Gastroesophageal sphincter (tissue), 3 donors: Measurements from ENCODE around the gene TMEM61.

Source experiments
- POLR2AphosphoS5 ChIP-seq: sonication (generic); formaldehyde crosslinking; IDR thresholded peaks from one replicate; pipeline ENCODE4 v1.6.1; 2017; ENCODE audit warnings: antibody characterized with exemption
- TF ChIP-seq, protein P1 (sequence below), 4 experiments: fragments of 200-600 bp in 2 of 4; fragments of 450-650 bp in 2 of 4; sonication (generic) in 1 of 4; IDR thresholded peaks; one replicate each; pipeline ENCODE4 v1.5.1; 2017 to 2019; ENCODE audit warnings: antibody characterized with exemption in 4 of 4, mild to moderate bottlenecking in 2 of 4, moderate library complexity in 2 of 4

DNA sequence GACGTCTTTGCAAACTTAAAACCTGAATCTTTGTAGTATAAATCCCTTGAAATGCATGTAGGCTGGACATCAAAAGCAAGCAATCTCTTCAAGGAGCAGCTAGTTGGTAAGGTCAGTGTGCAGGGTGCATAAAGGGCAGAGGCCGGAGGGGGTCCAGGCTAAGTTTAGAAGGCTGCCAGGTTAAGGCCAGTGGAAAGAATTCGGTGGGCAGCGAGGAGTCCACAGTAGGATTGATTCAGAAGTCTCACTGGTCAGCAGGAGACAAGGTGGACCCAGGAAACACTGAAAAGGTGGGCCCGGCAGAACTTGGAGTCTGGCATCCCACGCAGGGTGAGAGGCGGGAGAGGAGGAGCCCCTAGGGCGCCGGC lies 58.5 kb downstream of the TMEM61 start:
- TF ChIP-seq POLR2AphosphoS5: no peak
- TF ChIP-seq, protein P1, sequence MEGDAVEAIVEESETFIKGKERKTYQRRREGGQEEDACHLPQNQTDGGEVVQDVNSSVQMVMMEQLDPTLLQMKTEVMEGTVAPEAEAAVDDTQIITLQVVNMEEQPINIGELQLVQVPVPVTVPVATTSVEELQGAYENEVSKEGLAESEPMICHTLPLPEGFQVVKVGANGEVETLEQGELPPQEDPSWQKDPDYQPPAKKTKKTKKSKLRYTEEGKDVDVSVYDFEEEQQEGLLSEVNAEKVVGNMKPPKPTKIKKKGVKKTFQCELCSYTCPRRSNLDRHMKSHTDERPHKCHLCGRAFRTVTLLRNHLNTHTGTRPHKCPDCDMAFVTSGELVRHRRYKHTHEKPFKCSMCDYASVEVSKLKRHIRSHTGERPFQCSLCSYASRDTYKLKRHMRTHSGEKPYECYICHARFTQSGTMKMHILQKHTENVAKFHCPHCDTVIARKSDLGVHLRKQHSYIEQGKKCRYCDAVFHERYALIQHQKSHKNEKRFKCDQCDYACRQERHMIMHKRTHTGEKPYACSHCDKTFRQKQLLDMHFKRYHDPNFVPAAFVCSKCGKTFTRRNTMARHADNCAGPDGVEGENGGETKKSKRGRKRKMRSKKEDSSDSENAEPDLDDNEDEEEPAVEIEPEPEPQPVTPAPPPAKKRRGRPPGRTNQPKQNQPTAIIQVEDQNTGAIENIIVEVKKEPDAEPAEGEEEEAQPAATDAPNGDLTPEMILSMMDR (IDR thresholded peaks at IDR 0.05): no peak
